ENCODE measurements around the gene SPACA5. TPM values are rescaled to one million over a fixed set of nuclear protein-coding genes. Genes with fewer than 3 reads are reported as not detected.
"Not testable (repeated sequence)": the region's sequence is repeated elsewhere in the genome, so short reads cannot be mapped to it uniquely, and the experiment has no call there.

SPACA5 gene
- total RNA-seq: not detected

DNA sequence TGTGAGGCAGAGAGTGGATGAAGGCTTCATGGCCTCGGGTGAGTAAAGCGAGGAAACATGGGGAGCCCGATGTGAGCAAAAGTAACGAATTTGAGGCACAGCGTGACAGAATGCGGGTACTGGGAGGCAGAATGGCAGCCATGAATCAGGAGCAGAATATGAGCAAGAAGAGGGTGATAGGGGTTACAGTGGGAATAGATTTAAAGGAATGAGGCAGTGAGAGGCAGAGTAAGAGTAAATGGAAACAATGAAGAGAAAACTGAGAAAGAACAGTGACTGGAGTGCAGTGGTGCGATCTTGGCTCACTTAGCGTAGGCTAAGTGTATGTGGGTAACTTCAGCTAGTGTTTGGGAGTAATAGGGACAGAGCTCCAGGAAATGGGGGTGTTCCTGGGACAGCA is at the start of gene SPACA5:
Gene SPACA5 (plus strand): TSS at position 301 of the 400 bp plus-strand sequence. CDS start 815 bp downstream, outside the sequence.
- H3K4me1 ChIP-seq (replicated peaks in 1 of 2); in situ Hi-C loops (cut with MboI; ENCODE audit: low pct_unique_long_range_greater_than_20kb in 2 of 9, low sequenced_read_pairs in 9 of 9, unreplicated experiment in 9 of 9); H3K4me3 ChIP-seq; H3K27ac ChIP-seq; ATAC-seq (replicated peaks in 6 of 8): not testable (repeated sequence)
- WGBS, 10 experiments: no CpG with 5 or more reads among the region's 8 CpGs

DNA sequence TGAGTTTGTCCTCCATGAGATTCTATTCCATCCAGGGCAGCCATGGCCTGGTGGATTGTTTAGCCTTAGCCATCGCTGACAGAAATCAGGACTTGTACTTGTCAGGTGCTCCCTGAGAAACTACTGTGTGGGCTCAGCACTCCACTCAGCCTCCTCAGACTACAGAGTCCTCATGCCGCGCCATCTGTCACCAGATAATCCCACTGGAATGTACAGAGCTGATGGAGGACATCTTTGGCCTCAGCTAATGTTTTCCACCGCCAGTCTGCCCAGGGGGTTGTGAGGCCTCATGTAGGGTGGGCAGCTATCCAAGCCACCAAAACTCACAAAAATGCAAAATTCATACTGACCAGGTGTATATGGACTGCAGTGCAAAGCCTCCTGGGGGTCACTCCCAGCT is 48.6 kb upstream of the SPACA5 start:
- H3K27ac ChIP-seq; in situ Hi-C loops (cut with MboI; ENCODE audit: low pct_unique_long_range_greater_than_20kb in 2 of 9, low sequenced_read_pairs in 9 of 9, unreplicated experiment in 9 of 9); ATAC-seq (replicated peaks in 6 of 8); H3K4me3 ChIP-seq; H3K4me1 ChIP-seq (replicated peaks in 1 of 2): not testable (repeated sequence)
- 80 to 100% (median 100%) methylated on average over 1 of the region's 4 CpGs; no CpG with 5 or more reads in 7 of the 10 experiments for WGBS, 10 experiments

DNA sequence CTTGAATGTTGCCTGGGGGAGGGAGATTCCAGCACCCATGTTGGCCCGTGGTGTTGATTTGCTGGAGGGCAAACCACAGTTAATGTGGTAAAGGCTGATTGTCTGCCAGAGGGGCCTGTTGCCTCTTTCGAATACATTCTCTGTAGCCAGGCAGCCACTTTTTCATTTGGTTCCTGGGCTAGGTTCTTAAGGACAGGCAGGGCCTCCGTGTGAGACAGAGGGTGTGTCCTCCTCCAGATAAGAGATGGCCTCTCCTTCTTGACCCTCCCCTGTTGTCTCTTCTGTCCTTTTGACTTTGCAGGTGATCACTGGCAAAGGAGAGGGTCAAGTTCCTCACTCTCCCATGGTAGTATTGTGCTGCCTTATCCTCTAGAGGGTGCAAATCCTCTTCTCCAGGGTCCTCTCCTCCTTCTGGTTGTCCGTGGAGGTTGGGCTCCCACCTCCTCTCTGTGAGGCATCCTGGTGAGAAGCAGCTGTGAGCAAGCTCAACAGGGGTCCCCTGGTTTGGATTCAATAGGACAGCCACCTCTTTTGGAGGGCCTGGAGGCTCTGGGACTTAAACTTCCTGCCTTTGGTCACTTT is 47.9 kb upstream of the SPACA5 start:
- Histone ChIP-seq H3K4me1 (replicated peaks in 1 of 2) (no peaks in the 10 kb centered on the region), H3K4me3 (no peak overlapping the region), H3K27ac (no peak overlapping the region)
- in situ Hi-C loops (cut with MboI; ENCODE audit: low pct_unique_long_range_greater_than_20kb in 2 of 9, low sequenced_read_pairs in 9 of 9, unreplicated experiment in 9 of 9): no loop called here
- peak in 3 of 8 experiments; percentile 46 to 78 (median 63) for ATAC-seq (replicated peaks in 6 of 8)
- WGBS, 10 experiments: 70% methylated on average over 2 of the region's 4 CpGs; no CpG with 5 or more reads in 9 of the 10 experiments

DNA sequence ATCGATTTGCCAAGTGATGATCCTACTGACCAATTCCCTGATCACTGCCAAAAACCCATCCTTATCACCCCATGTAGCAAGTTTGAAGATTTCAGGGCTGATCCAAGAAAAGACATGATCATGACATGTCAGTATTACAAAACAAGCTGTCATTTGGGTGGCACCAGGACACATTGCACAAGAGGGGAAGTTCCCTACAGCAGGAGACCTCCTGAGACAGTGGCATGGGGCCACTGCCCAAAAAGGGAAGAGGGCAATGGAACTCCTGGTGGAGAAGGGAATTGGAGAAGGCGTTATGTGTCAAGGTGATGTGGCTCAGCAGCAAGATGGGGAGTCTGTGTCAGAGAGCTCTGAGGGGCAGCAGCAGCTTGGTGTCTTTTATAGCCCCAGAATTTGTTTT is 46.4 kb upstream of the SPACA5 start:
- in situ Hi-C loops (cut with MboI; ENCODE audit: low pct_unique_long_range_greater_than_20kb in 2 of 9, low sequenced_read_pairs in 9 of 9, unreplicated experiment in 9 of 9): no loop called here
- no peak overlapping the region for H3K27ac ChIP-seq
- ATAC-seq (replicated peaks in 6 of 8): no peak
- 20 to 40% methylated on average over 1 of the region's 2 CpGs; no CpG with 5 or more reads in 8 of the 10 experiments for WGBS, 10 experiments
- no peak overlapping the region for H3K4me3 ChIP-seq
- no peaks in the 10 kb centered on the region for H3K4me1 ChIP-seq (replicated peaks in 1 of 2)

DNA sequence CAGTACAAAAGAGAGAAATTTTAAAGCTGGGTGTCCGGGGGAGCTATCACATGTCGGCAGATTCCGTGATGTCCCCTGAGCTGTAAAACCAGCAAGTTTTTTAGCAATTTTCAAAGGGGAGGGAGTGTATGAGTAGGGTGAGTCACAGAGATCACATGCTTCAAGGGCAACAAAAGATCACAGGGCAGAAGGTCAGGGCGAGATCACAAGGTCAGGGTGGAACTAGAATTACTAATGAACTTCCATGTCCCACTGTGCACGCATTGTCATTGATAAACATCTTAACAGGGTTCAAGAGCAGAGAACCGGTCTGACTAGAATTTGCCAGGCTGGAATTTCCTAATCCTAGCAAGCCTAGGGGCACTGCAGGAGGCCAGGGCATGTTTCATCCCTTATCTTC is 45.0 kb upstream of the SPACA5 start:
- H3K4me1 ChIP-seq (replicated peaks in 1 of 2); ATAC-seq (replicated peaks in 6 of 8); H3K27ac ChIP-seq; in situ Hi-C loops (cut with MboI; ENCODE audit: low pct_unique_long_range_greater_than_20kb in 2 of 9, low sequenced_read_pairs in 9 of 9, unreplicated experiment in 9 of 9); H3K4me3 ChIP-seq: not testable (repeated sequence)
- WGBS, 10 experiments: 26 to 60% (median 36%) methylated on average over 1 to 5 of the region's 6 CpGs; no CpG with 5 or more reads in 7 of the 10 experiments

DNA sequence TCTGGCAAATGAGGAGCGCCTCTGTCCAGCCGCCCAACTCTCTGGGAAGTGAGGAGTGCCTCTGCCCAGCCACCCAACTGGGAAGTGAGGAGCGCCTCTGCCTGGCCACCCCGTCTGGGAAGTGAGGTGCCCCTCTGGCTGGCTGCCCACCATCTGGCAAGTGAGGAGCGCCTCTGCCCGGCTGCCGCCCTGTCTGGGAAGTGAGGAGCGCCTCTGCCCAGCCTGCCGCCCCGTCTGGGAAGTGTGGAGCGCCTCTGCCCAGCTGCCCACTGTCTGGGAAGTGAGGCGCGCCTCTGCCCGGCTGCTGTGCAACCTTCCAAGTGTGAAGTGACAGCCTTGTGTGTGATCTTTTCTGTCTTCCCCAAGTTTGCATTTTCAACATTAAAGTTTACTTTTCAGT is 41.3 kb upstream of the SPACA5 start:
- H3K4me1 ChIP-seq (replicated peaks in 1 of 2); H3K27ac ChIP-seq; ATAC-seq (replicated peaks in 6 of 8); in situ Hi-C loops (cut with MboI; ENCODE audit: low pct_unique_long_range_greater_than_20kb in 2 of 9, low sequenced_read_pairs in 9 of 9, unreplicated experiment in 9 of 9); H3K4me3 ChIP-seq: not testable (repeated sequence)
- WGBS, 10 experiments: 70 to 100% methylated on average over 3 to 4 of the region's 14 CpGs; no CpG with 5 or more reads in 8 of the 10 experiments

DNA sequence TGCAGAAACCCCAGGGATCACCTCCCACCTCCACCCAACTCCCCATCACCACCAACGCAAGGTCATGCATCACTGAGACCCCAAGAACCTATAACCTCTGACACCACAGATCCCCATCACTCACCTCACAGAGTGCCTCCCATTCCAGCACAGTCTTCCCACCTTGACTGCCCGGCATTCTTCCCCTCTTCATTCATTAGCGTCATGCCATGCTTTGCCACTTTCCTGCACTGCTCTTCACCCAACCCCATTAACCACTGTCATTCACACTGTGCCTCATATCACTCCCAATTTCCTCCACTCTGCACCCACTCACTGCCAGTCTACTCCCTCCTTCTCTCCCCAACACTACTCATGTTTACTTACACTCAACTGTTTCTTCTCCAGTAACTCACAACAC is 33.6 kb upstream of the SPACA5 start:
- Histone ChIP-seq H3K27ac (no peak overlapping the region), H3K4me3 (no peak overlapping the region), H3K4me1 (replicated peaks in 1 of 2) (no peaks in the 10 kb centered on the region)
- WGBS, 10 experiments: 82 to 100% (median 97%) methylated on average over 1 to 3 of the region's 3 CpGs; no CpG with 5 or more reads in 6 of the 10 experiments
- in situ Hi-C loops (cut with MboI; ENCODE audit: low pct_unique_long_range_greater_than_20kb in 2 of 9, low sequenced_read_pairs in 9 of 9, unreplicated experiment in 9 of 9): no loop called here
- ATAC-seq (replicated peaks in 6 of 8): no peak

DNA sequence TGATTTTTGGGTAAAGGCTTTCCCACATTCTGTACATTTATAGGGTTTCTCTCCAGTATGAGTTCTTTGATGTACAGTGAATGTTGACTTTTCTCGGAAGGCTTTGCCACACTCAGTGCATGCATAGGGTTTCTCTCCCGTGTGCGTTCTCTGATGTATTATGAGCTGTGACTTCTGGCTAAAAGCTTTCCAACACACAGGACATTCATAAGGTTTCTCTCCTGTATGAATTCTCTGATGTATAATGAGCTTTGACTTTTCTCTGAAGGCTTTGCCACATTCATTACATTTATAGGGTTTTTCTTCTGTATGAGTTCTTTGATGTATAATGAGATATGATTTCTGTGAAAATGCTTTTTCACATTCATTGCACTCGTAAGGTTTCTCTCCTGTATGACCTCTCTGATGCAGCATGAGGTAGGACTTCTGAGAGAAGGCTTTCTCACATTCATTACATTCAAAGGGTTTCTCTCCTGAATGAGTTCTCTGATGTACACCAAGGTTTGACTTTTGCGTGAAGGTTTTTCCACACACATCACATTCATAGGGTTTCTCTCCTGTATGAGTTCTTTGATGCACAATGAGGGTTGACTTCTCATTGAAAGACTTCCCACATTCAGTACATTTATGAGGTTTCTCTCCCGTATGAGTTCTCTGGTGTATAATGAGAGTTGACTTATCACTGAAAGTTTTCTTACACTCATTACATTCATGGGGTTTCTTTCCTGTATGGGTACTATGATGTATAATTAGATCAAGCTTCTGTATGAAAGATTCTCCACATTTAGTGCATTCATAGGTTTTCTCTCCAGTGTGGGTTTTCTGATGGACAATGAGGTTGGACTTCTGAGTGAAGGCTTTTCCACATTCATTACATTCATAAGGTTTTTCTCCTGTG is 30.3 kb upstream of the SPACA5 start:
- WGBS, 10 experiments: 66 to 100% (median 94%) methylated on average over 1 to 6 of the region's 6 CpGs; no CpG with 5 or more reads in 4 of the 10 experiments
- H3K27ac ChIP-seq: no peak overlapping the region
- in situ Hi-C loops (cut with MboI; ENCODE audit: low pct_unique_long_range_greater_than_20kb in 2 of 9, low sequenced_read_pairs in 9 of 9, unreplicated experiment in 9 of 9): no loop called here
- ATAC-seq (replicated peaks in 6 of 8): no peak
- H3K4me3 ChIP-seq: no peak overlapping the region
- H3K4me1 ChIP-seq (replicated peaks in 1 of 2): no peaks in the 10 kb centered on the region

DNA sequence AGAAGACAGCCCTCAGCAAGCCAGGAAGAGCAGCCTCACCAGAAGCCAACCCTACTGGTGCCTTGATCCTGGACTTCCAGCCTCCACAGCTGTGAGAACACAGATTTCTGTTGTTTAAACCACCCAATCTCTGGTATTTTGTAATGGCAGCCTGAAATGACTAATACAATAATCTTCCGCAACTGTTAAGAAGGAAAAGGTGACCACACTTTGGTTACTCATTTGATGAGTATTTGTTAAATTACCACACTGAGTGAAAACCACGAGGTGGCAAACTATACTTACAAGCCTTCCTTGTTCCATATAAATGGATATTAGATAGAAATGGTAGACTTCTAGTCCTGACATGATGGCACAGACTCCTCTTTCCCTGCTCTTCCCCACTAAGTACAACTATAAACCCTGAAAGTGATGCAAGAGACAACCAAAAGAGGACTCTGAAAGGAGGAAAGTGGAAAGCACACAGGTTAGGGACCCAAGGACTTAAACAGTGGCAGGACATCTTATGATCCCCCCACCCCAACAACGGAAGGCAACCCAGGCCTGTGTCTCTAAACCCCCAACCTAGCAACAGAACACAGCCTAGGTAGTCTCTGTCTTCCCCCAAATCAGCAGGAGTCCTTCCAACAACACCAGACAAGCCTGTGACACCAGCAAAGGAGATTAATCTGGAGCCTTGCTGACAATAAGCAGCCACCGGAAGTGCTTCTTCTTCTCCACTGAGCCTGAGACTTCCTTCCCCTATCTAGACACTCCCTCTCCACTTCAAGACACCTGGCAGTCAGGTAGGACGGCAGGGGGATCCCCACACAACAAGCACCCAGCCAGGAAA is 15.3 kb upstream of the SPACA5 start:
- WGBS, 10 experiments: 17 to 100% (median 100%) methylated on average over 1 to 3 of the region's 5 CpGs; no CpG with 5 or more reads in 5 of the 10 experiments
- in situ Hi-C loops (cut with MboI; ENCODE audit: low pct_unique_long_range_greater_than_20kb in 2 of 9, low sequenced_read_pairs in 9 of 9, unreplicated experiment in 9 of 9): no loop called here

DNA sequence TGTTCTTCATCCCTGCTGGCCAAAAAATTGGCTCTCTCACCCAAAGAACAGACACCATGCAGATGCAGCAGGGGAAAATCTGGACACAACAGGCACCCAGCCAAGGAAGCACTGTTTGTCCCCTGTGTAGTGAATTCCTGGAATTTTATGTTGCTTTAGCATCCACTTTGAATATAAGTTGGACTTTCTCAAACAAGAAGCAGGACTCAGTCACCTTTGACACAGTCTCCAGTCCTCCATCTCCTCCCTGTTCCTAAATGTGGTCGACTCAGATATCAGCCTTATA is 14.8 kb upstream of the SPACA5 start:
- Histone ChIP-seq H3K4me1 (replicated peaks in 1 of 2) (no peaks in the 10 kb centered on the region), H3K27ac (no peak overlapping the region), H3K4me3 (no peak overlapping the region)
- in situ Hi-C loops (cut with MboI; ENCODE audit: low pct_unique_long_range_greater_than_20kb in 2 of 9, low sequenced_read_pairs in 9 of 9, unreplicated experiment in 9 of 9): no loop called here
- ATAC-seq (replicated peaks in 6 of 8): no peak
- WGBS, 10 experiments: no CpG with 5 or more reads among the region's 1 CpG

More for the DNA sequence above, 15.3 kb upstream of the SPACA5 start:
- Histone ChIP-seq H3K4me1 (replicated peaks in 1 of 2) (no peaks in the 10 kb centered on the region), H3K4me3 (no peak overlapping the region), H3K27ac (no peak overlapping the region)
- ATAC-seq (replicated peaks in 6 of 8): no peak

DNA sequence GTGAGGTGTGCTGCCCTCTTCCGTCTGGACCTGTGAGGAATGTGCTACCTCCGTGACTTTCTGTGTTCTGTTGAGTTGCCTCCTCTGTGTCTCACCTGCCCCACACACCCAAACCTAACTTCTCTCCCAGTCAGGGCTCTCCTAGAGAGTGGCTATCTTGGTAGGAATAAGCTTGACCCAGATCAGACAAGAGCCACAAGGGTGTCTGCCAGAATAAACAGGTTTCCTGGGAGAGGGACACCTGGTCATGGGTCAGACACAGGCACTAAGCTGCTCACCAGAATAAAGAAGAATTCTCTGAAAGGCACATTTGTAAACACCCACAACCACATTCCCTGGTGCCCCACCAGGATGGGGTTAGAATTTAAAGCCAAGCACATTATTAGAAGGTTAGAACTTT is 14.1 kb upstream of the SPACA5 start:
- no peak overlapping the region for H3K27ac ChIP-seq
- no CpG with 5 or more reads among the region's 2 CpGs for WGBS, 10 experiments
- H3K4me1 ChIP-seq (replicated peaks in 1 of 2): no peaks in the 10 kb centered on the region
- no peak overlapping the region for H3K4me3 ChIP-seq
- no peak for ATAC-seq (replicated peaks in 6 of 8)
- in situ Hi-C loops (cut with MboI; ENCODE audit: low pct_unique_long_range_greater_than_20kb in 2 of 9, low sequenced_read_pairs in 9 of 9, unreplicated experiment in 9 of 9): no loop called here

DNA sequence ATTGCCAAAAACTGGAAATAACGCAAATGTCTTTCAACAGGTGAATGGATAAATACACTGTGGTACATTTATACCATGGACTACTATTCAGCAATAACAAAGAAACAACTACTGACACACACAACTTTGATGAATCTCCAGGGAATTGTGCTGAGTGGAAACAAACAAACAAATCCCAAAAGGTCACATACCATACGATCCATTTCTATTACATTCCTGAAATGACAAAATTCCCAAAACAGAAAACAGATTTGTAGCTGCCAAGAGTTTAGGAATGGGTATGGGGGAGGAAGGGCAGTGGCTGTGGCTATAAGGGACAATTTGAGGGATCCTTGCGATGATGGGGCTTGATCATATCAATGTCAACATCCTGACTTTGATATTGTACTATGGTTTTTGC is 5.5 kb upstream of the SPACA5 start:
- H3K4me1 ChIP-seq (replicated peaks in 1 of 2): no peaks in the 10 kb centered on the region
- no peak for ATAC-seq (replicated peaks in 6 of 8)
- WGBS, 10 experiments: 60 to 100% (median 100%) methylated on average over 1 to 3 of the region's 3 CpGs; no CpG with 5 or more reads in 4 of the 10 experiments
- H3K4me3 ChIP-seq: no peak overlapping the region
- in situ Hi-C loops (cut with MboI; ENCODE audit: low pct_unique_long_range_greater_than_20kb in 2 of 9, low sequenced_read_pairs in 9 of 9, unreplicated experiment in 9 of 9): no loop called here
- no peak overlapping the region for H3K27ac ChIP-seq

DNA sequence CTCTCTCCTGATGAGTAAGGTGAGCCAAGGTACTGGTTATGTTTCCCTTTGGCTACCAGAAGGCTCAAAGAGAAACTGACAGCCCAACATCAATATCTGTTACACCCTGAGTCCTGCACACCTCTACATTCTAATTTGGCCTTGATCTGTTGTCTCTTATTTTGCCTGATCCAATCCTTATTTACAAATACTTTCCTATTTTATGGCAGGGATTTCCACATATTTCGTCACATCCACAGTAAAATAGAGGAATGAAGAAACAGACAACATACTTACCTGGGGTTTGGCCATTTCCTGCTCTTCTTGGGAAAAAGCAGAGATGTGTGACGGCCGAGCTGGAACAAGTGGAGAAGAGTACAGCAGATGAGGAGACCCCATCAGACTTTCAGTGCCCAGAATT is 4.5 kb upstream of the SPACA5 start:
- no peak for ATAC-seq (replicated peaks in 6 of 8)
- Histone ChIP-seq H3K4me3 (peak overlapping the region in 1 of 5 donors; percentile 80), H3K27ac (no peak overlapping the region), H3K4me1 (replicated peaks in 1 of 2) (no peaks in the 10 kb centered on the region)
- in situ Hi-C loops (cut with MboI; ENCODE audit: low pct_unique_long_range_greater_than_20kb in 2 of 9, low sequenced_read_pairs in 9 of 9, unreplicated experiment in 9 of 9): no loop called here
- WGBS, 10 experiments: 20 to 100% methylated on average over 1 of the region's 3 CpGs; no CpG with 5 or more reads in 8 of the 10 experiments

Data from motor neuron (in vitro differentiated cells).